BE2C (cell line): ENCODE results near the gene MAGI1.

ENCODE experiments used
- DNase-seq: peaks from one replicate; pipeline ENCODE4 v3.0.0-alpha.2; 2020
- H3K27me3 ChIP-seq: fragments of 250-450 bp; sonication (Bioruptor Pico); 2 replicates; pipeline ENCODE4 v1.5.1; 2020; ENCODE audit warnings: mild to moderate bottlenecking
- H3K36me3 ChIP-seq: fragments of 250-450 bp; sonication (Bioruptor Pico); 2 replicates; pipeline ENCODE4 v1.5.1; 2020; ENCODE audit warnings: mild to moderate bottlenecking
- H3K4me1 ChIP-seq: fragments of 250-450 bp; sonication (Bioruptor Pico); 2 replicates; pipeline ENCODE4 v1.5.1; 2020
- H3K4me3 ChIP-seq: 2 replicates; pipeline ENCODE4 v1.5.1; 2011; ENCODE audit warnings: low read depth, low read length
- H3K9me3 ChIP-seq: fragments of 250-450 bp; sonication (Bioruptor Pico); 2 replicates; pipeline ENCODE4 v1.5.1; 2020
- CTCF ChIP-seq: IDR thresholded peaks from 2 replicates; pipeline ENCODE4 v1.5.1; 2012; ENCODE audit warnings: mild to moderate bottlenecking, low read depth, low read length

The MAGI1 gene

GRCh38 chr3:65796676-65797075 is 242.0 kb downstream of the MAGI1 start:
- H3K9me3 ChIP-seq = no peaks in the 10 kb centered on the region
- DNase-seq = no peak
- no peaks in the 10 kb centered on the region for H3K4me1 ChIP-seq
- no peak overlapping the region for H3K4me3 ChIP-seq
- H3K27me3 ChIP-seq = no peaks in the 10 kb centered on the region
- H3K36me3 ChIP-seq = no peaks in the 10 kb centered on the region
- no peak for TF ChIP-seq CTCF

GRCh38 chr3:65795166-65795565 is 243.6 kb downstream of the MAGI1 start:
- Histone ChIP-seq H3K4me1 (no peaks in the 10 kb centered on the region), H3K9me3 (no peaks in the 10 kb centered on the region), H3K4me3 (no peak overlapping the region), H3K36me3 (no peaks in the 10 kb centered on the region), H3K27me3 (no peaks in the 10 kb centered on the region)
- TF ChIP-seq CTCF = no peak
- no peak for DNase-seq

GRCh38 chr3:65793495-65794200 is 245.1 kb downstream of the MAGI1 start:
- Histone ChIP-seq H3K9me3 (no peaks in the 10 kb centered on the region), H3K27me3 (no peaks in the 10 kb centered on the region), H3K4me3 (no peak overlapping the region), H3K36me3 (no peaks in the 10 kb centered on the region), H3K4me1 (no peaks in the 10 kb centered on the region)
- DNase-seq = no peak
- no peak for TF ChIP-seq CTCF

- no peak overlapping the region for H3K4me3 ChIP-seq
- no peaks in the 10 kb centered on the region for H3K9me3 ChIP-seq
- no peak for TF ChIP-seq CTCF
- DNase-seq = no peak
- H3K27me3 ChIP-seq = no peaks in the 10 kb centered on the region
- no peaks in the 10 kb centered on the region for H3K36me3 ChIP-seq
- no peaks in the 10 kb centered on the region for H3K4me1 ChIP-seq
Observed at GRCh38 chr3:65788461-65788860, 250.3 kb downstream of the MAGI1 start.

GRCh38 chr3:65787827-65788226 is 250.9 kb downstream of the MAGI1 start:
- no peaks in the 10 kb centered on the region for H3K4me1 ChIP-seq
- H3K36me3 ChIP-seq = no peaks in the 10 kb centered on the region
- no peaks in the 10 kb centered on the region for H3K9me3 ChIP-seq
- TF ChIP-seq CTCF = no peak
- DNase-seq = no peak
- no peak overlapping the region for H3K4me3 ChIP-seq
- no peaks in the 10 kb centered on the region for H3K27me3 ChIP-seq

GRCh38 chr3:65787340-65787739 is 251.4 kb downstream of the MAGI1 start:
- Histone ChIP-seq H3K4me1 (no peaks in the 10 kb centered on the region), H3K27me3 (no peaks in the 10 kb centered on the region), H3K9me3 (no peaks in the 10 kb centered on the region), H3K4me3 (no peak overlapping the region), H3K36me3 (no peaks in the 10 kb centered on the region)
- TF ChIP-seq CTCF = no peak
- no peak for DNase-seq
